GM12865 (cell line): Measurements from ENCODE around the gene LIPC.

Experiments
- DNase-seq: peaks from one replicate; pipeline ENCODE4 v3.0.0; 2010; ENCODE audit warnings: low read depth
- H3K4me3 ChIP-seq: 2 replicates; pipeline ENCODE4 v1.5.1; 2011; ENCODE audit warnings: mild to moderate bottlenecking, low read depth, low read length, control low read depth
- TF ChIP-seq, protein P1 (sequence below): IDR thresholded peaks from 2 replicates; pipeline ENCODE4 v1.5.1; 2011; ENCODE audit warnings: low read length, control low read depth, low read depth, inconsistent platforms; ENCODE audit not compliant: insufficient read depth; ENCODE audit errors: missing control alignments

The LIPC gene

DNA sequence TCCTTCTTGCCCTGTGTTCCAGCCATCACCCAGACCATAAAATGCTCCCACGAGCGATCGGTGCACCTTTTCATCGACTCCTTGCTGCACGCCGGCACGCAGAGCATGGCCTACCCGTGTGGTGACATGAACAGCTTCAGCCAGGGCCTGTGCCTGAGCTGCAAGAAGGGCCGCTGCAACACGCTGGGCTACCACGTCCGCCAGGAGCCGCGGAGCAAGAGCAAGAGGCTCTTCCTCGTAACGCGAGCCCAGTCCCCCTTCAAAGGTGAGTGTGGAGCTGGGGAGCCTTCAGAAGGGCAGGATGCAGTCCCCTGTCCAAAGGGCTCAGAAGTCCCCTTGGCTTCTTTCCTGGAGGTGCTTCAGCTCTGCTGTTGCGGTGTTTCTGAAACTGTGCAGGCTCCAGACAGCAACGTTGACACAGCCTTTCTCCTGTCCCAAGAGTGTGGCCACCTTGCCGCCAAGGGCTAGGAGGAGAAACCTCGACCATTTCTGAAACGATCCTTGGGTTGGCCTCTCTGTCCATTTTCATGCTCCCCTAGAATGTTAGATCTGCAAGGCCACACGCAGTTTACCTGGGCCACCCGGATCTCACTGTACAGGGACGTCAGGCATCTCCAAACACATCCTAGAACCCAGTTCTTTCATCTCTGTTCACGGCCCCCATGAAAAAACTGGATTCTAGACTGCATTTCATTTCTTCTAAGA, 116.7 kb downstream of the LIPC start:
- TF ChIP-seq, protein P1, sequence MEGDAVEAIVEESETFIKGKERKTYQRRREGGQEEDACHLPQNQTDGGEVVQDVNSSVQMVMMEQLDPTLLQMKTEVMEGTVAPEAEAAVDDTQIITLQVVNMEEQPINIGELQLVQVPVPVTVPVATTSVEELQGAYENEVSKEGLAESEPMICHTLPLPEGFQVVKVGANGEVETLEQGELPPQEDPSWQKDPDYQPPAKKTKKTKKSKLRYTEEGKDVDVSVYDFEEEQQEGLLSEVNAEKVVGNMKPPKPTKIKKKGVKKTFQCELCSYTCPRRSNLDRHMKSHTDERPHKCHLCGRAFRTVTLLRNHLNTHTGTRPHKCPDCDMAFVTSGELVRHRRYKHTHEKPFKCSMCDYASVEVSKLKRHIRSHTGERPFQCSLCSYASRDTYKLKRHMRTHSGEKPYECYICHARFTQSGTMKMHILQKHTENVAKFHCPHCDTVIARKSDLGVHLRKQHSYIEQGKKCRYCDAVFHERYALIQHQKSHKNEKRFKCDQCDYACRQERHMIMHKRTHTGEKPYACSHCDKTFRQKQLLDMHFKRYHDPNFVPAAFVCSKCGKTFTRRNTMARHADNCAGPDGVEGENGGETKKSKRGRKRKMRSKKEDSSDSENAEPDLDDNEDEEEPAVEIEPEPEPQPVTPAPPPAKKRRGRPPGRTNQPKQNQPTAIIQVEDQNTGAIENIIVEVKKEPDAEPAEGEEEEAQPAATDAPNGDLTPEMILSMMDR = no peak

DNA sequence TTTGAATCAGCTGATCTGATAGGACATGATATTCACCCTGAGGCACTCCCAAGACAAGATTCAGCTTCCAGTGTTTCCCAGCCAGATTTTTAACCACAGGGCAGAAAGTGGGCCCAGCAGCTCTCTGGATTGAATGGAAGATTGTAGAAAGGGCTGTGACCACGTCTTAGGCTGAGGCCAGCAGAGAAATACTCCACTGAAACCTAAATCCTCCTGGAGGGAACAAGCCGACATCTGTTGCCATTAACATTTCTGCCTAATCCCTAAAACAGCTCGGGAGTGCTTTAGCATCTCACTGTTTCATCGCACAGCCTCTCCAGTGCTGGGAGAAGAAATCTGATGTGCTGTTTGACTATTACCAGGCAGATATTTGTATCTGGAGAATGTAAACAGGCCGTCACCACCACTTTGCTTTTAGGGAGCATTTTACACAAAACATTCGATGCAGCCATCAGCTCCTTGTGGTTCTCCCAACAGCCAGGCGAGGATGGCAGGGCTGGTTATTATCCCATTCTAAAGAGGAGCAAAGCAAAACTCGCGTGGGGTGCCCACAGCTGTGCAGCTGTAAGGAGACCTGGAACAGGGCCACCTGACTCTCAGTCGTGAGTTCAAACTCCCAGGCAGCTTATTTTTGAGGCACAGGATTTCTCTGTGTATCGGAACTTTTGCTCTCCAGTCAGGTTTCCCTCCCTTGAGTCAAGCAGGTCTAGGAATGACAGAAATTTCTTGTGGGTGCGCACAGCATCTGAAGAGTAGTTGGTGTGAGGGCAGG, 117.4 kb downstream of the LIPC start:
- DNase-seq = no peak
- H3K4me3 ChIP-seq = no peak overlapping the region
- TF ChIP-seq, protein P1 = no peak

More for the DNA sequence above, 116.7 kb downstream of the LIPC start:
- H3K4me3 ChIP-seq = no peak overlapping the region
- no peak for DNase-seq

DNA sequence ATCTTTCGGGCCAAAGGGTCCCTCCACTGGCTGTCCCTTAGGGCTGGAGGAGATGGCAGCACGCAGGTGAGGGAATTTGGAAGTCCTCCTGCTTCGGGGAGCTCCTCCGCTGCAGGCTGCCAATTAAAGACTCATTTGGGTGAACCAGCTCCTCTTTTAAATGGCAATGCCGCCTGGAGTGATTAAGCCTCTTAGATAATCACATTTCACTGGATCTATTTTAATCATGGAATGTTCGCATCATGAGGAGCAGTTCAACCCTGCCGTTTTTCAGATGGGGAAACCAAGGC, 117.9 kb downstream of the LIPC start:
- no peak overlapping the region for H3K4me3 ChIP-seq
- TF ChIP-seq, protein P1 = no peak
- no peak for DNase-seq

DNA sequence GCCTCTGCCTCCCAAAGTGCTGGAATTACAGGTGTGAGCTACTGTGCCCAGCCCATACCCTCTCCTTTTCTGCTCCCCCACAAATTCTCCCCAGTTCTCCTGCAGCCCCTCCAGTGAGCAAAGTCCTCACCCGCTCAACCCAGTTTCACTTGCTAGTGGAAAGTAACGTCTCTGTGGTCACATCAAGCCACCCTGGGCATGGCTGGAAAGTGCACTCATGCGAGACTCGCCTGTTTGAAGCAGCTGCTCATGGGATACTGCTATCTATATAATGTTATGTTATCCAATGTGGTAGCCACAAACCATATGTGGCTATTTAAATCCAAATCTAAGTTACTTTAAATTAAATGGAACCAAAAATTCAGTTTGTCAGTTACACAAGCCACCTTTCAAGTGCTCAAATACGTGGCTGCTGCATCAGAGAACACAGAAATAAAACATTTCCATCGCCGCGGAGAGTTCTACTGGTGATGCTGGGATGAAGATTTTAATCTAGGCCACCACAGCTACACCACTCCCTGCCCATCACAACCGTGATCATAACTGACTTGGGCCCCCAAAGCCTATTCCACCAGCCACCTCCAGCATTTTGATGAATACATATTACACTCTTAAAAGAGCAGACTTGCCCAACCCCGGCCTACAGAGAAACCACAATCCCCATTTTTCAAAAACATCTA, 119.4 kb downstream of the LIPC start:
- peak; percentile 64 for DNase-seq
- H3K4me3 ChIP-seq = no peak overlapping the region
- TF ChIP-seq, protein P1 = no peak

DNA sequence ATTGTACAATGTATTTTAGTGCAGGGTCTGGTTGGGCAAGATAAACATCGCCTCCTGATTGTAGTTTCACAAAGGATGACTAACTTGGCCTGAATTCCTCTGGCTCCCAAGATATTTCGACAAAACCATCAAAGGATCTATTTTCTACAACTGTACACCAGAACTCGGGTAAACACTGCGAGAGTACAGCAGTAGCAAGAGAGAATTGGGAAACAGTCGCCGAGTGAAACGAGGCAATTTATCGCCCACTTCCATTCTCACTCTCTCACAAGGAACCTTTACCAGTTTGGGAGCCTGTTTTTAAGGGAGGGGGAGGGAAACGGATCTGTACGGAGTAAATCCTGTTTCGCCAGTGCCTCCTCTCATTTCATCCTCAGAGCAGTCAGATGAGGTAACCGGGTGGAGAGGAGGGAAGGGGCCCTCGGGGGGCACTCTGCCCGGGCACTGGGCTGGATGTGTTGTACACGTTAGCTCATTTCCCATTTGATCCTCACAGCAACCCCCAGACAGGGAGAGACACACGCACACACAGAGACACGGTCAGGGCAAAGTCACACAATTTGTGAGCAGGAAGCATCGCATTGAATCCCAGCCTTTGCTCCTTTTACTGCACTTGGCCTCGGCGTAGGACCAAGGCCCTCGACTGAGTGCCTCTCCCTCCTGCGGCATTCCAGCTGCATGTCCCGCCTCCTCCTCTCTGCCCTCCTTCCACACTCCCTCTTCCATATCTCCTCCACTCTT, 120.1 kb downstream of the LIPC start:
- TF ChIP-seq, protein P1 = no peak
- no peak overlapping the region for H3K4me3 ChIP-seq
- peak; percentile 21 for DNase-seq

DNA sequence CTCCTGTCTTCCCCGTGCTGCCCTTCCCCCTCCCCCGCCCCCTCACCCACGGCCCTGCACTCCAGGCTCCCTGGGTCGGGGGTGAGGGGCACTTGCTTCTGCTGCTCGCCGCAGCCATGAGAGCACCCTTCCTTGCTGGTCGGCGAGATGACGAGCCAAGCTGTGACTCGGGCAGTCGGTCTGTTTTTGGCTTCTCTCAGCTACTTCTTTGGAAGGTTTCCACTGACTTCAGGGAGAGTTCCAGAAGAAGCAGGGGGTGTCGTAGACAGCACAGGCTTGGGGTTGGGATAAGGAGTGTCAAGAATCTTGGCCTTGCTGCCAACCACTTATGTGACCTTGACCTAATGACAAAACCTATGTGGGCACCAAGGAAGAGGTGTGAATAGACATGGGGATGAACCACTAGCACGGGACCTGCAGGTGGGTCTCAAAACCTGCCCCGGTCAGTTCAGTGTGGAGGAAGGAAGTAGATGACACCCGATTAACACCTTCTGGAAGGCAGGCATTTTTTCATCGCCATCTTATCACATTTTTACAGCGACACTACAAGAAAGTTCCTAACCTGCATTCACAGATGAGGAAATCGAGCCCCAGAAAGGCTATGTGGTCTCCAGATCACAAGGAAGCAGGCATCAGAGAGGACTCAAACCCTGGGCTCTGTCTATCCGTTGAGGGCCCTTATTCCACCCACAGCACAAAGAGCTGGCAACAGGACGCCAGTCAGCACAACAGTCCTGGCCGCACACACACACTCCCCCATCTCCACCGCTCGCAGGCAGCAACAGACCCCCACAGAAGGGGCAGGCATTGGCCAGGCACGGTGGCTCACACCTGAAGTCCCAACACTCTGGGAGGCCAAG, 120.9 kb downstream of the LIPC start:
- TF ChIP-seq, protein P1 = no peak
- no peak overlapping the region for H3K4me3 ChIP-seq
- no peak for DNase-seq
